Lung (tissue), 12 donors: ENCODE data around the gene IER2. TPM values are rescaled to one million over a fixed set of nuclear protein-coding genes. Genes with fewer than 3 reads are reported as not detected.
A peak's percentile ranks its signal among the peaks of the same experiment; 100 is the strongest.

Experiments
- ATAC-seq: fragments of 200-7000 bp; cut with Tn5 transposase; one replicate; pipeline ENCODE4 v1.9.1; 2020; ENCODE audit warnings: moderate number of reproducible peaks; ENCODE audit not compliant: insufficient read depth, low FRiP score
- DNase-seq, 3 donors: peaks; one replicate each; pipeline ENCODE4 v3.0.0-alpha.2; 2013 to 2017
- H3K27ac ChIP-seq, 2 donors: one replicate each; pipeline ENCODE4 v1.5.1; 2013; ENCODE audit warnings: mild to moderate bottlenecking in 2 of 2, moderate library complexity in 2 of 2, control low read depth in 1 of 2, inconsistent platforms in 1 of 2, low read depth in 1 of 2, low read length in 1 of 2
- H3K27me3 ChIP-seq, 3 donors: one replicate each; pipeline ENCODE4 v1.5.1; 2013; ENCODE audit warnings: low read length in 2 of 3; ENCODE audit not compliant: control insufficient read depth in 3 of 3, insufficient read depth in 3 of 3
- H3K36me3 ChIP-seq, 4 donors: one replicate each; pipeline ENCODE4 v1.5.1; 2013; ENCODE audit warnings: low read length in 4 of 4, mild to moderate bottlenecking in 1 of 4, moderate library complexity in 1 of 4; ENCODE audit not compliant: control insufficient read depth in 4 of 4, insufficient read depth in 4 of 4
- H3K4me1 ChIP-seq, 5 donors: one replicate each; pipeline ENCODE4 v1.5.1; 2013; ENCODE audit warnings: low read length in 5 of 5, mild to moderate bottlenecking in 2 of 5, moderate library complexity in 1 of 5; ENCODE audit not compliant: control insufficient read depth in 5 of 5, insufficient read depth in 5 of 5
- H3K4me3 ChIP-seq: one replicate; pipeline ENCODE4 v1.5.1; 2013; ENCODE audit warnings: mild to moderate bottlenecking, control low read depth, moderate library complexity
- H3K9ac ChIP-seq, 2 donors: one replicate each; pipeline ENCODE4 v1.5.1; 2013; ENCODE audit warnings: low read length in 2 of 2, control low read depth in 1 of 2; ENCODE audit not compliant: insufficient read depth in 1 of 2
- H3K9me3 ChIP-seq, 4 donors: one replicate each; pipeline ENCODE4 v1.5.1; 2013; ENCODE audit warnings: low read length in 3 of 4, mild to moderate bottlenecking in 1 of 4, moderate library complexity in 1 of 4; ENCODE audit not compliant: control insufficient read depth in 4 of 4, insufficient read depth in 3 of 4
- WGBS, 2 donors: extraction: QIAGEN DNeasy Blood & Tissue Kit; methylation state at CpG; one replicate each; pipeline ENCODE4 v1.1.7; 2013; 5-methylcytosine and 5-hydroxymethylcytosine counted together
- polyA plus RNA-seq, 2 donors: library from polyadenylated mRNA; stranded (reverse); fragments of 200-250 nt; gene quantifications; one replicate each; pipeline ENCODE4 v1.2.1, GENCODE V29; 2013
- total RNA-seq, 2 donors: library from RNA; depleted of rRNA in 1 of 2; stranded (reverse); fragments of >200 nt in 1 of 2; gene quantifications; one replicate each; pipeline ENCODE4 v1.2.1, GENCODE V29; 2014 to 2021
- TF ChIP-seq, protein P1 (sequence below): IDR thresholded peaks from 2 replicates; pipeline ENCODE4 v1.5.1; 2012; ENCODE audit warnings: mild to moderate bottlenecking; ENCODE audit errors: control extremely low read depth, extremely low read depth
- donor health status: control.
- donor health status: control.
- donor health status: Bipolar disorder and iron deficiency.
- donor health status: healthy.
- donor health status: DM: yes; HTN: yes; CAD: no.

Gene IER2
- total and polyA plus RNA-seq, 4 donors: 29.8 to 242 (median 93.0) TPM

DNA sequence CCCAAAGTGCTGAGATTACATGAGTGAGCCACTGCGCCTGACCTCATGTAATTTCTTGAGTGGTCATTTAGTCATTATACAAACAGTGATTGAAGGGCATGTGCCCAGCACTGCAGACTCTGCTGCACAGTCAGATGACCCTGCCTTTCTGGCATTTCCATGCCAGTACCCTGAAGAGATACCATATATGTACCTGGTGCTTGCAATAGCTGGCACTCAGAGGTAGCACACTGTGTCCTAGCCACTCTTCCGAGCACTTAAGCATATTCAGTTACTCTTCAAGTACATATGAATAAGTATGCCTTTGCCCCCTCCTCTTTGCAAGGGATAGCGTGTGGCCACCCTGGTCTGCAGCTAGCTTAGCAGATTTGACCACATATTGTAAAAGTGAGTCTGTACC, 15.6 kb upstream of the IER2 start:
- Histone ChIP-seq H3K9ac (no peak overlapping the region), H3K27ac (peak overlapping the region; percentile 51 to 67), H3K9me3 (no peaks in the 10 kb centered on the region), H3K27me3 (no peaks in the 10 kb centered on the region), H3K36me3 (peaks cover 3 to 35% (median 11%) of the 10 kb centered on the region in 4 donors), H3K4me1 (peaks cover 0 to 20% (median 0%) of the 10 kb centered on the region in 5 donors), H3K4me3 (no peak overlapping the region)
- WGBS, 2 donors: 75 to 93% methylated on average over 3 of the region's 3 CpGs
- TF ChIP-seq, protein P1, sequence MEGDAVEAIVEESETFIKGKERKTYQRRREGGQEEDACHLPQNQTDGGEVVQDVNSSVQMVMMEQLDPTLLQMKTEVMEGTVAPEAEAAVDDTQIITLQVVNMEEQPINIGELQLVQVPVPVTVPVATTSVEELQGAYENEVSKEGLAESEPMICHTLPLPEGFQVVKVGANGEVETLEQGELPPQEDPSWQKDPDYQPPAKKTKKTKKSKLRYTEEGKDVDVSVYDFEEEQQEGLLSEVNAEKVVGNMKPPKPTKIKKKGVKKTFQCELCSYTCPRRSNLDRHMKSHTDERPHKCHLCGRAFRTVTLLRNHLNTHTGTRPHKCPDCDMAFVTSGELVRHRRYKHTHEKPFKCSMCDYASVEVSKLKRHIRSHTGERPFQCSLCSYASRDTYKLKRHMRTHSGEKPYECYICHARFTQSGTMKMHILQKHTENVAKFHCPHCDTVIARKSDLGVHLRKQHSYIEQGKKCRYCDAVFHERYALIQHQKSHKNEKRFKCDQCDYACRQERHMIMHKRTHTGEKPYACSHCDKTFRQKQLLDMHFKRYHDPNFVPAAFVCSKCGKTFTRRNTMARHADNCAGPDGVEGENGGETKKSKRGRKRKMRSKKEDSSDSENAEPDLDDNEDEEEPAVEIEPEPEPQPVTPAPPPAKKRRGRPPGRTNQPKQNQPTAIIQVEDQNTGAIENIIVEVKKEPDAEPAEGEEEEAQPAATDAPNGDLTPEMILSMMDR: no peak
- DNase-seq: no peak
- ATAC-seq: peak; percentile 82

DNA sequence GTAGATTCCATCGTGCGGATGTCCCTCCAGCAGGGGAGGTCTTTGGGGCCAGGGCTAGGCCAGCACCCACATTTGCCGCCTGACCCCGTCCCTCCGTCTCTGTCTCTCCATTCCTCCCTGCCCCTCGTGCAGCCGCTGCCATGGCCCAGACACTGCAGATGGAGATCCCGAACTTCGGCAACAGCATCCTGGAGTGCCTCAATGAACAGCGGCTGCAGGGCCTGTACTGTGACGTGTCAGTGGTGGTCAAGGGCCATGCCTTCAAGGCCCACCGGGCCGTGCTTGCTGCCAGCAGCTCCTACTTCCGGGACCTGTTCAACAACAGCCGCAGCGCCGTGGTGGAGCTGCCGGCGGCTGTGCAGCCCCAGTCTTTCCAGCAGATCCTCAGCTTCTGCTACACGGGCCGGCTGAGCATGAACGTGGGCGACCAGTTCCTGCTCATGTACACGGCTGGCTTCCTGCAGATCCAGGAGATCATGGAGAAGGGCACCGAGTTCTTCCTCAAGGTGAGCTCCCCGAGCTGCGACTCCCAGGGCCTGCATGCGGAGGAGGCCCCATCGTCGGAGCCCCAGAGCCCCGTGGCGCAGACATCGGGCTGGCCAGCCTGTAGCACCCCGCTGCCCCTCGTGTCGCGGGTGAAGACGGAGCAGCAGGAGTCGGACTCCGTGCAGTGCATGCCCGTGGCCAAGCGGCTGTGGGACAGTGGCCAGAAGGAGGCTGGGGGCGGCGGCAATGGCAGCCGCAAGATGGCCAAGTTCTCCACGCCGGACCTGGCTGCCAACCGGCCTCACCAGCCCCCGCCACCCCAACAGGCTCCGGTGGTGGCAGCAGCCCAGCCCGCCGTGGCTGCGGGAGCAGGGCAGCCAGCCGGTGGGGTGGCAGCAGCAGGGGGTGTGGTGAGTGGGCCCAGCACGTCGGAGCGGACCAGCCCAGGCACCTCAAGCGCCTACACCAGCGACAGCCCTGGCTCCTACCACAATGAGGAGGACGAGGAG, 14.8 kb upstream of the IER2 start:
- H3K36me3 ChIP-seq: peaks cover 3 to 35% (median 11%) of the 10 kb centered on the region in 4 donors
- TF ChIP-seq, protein P1: no peak
- no peak overlapping the region for H3K9ac ChIP-seq
- 95% methylated on average over 60 of the region's 60 CpGs for WGBS, 2 donors
- ATAC-seq (no peak), DNase-seq (no peak)
- peaks cover 0 to 20% (median 0%) of the 10 kb centered on the region in 5 donors for H3K4me1 ChIP-seq
- no peak overlapping the region for H3K4me3 ChIP-seq
- peak overlapping the region; percentile 51 to 67 for H3K27ac ChIP-seq
- H3K27me3 ChIP-seq: no peaks in the 10 kb centered on the region
- H3K9me3 ChIP-seq: no peaks in the 10 kb centered on the region

DNA sequence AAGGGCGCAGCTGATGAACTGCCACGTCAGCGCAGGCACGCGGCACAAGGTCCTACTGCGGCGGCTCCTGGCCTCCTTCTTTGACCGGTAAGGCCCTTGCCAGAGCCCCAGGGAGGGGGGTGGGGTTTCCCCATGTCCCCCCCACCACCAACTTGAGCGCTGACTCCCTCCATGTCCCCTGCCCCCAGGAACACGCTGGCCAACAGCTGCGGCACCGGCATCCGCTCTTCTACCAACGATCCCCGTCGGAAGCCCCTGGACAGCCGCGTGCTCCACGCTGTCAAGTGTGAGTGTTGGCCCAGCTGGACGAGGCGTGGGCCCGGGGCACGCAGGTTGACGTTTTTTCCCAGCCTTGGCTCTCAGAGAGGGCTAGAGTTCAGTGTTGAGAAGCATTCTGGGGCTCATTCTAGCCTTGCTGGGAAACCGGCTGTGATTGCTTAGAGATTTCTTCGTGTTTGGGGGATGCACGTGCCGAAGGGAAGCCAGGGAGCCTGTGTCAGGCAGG, 12.9 kb upstream of the IER2 start:
- peaks cover 0 to 20% (median 0%) of the 10 kb centered on the region in 5 donors for H3K4me1 ChIP-seq
- H3K27me3 ChIP-seq: no peaks in the 10 kb centered on the region
- DNase-seq (no peak), ATAC-seq (no peak)
- WGBS, 2 donors: 94% methylated on average over 28 of the region's 28 CpGs
- peaks cover 3 to 35% (median 11%) of the 10 kb centered on the region in 4 donors for H3K36me3 ChIP-seq
- H3K4me3 ChIP-seq: no peak overlapping the region
- H3K9ac ChIP-seq: no peak overlapping the region
- H3K27ac ChIP-seq: no peak overlapping the region
- no peaks in the 10 kb centered on the region for H3K9me3 ChIP-seq
- TF ChIP-seq, protein P1: no peak
